ENCODE data around the gene UMODL1.

Gene UMODL1

GRCh38 chr21:42060166-42060565, 11.0 kb upstream of the UMODL1 start:
- no peak for TF ChIP-seq YY1 (IDR thresholded peaks at IDR 0.05; ENCODE audit: low read depth)
- TF ChIP-seq CREB1 (IDR thresholded peaks at IDR 0.05; ENCODE audit: low read depth) = no peak
- TF ChIP-seq, protein P1, sequence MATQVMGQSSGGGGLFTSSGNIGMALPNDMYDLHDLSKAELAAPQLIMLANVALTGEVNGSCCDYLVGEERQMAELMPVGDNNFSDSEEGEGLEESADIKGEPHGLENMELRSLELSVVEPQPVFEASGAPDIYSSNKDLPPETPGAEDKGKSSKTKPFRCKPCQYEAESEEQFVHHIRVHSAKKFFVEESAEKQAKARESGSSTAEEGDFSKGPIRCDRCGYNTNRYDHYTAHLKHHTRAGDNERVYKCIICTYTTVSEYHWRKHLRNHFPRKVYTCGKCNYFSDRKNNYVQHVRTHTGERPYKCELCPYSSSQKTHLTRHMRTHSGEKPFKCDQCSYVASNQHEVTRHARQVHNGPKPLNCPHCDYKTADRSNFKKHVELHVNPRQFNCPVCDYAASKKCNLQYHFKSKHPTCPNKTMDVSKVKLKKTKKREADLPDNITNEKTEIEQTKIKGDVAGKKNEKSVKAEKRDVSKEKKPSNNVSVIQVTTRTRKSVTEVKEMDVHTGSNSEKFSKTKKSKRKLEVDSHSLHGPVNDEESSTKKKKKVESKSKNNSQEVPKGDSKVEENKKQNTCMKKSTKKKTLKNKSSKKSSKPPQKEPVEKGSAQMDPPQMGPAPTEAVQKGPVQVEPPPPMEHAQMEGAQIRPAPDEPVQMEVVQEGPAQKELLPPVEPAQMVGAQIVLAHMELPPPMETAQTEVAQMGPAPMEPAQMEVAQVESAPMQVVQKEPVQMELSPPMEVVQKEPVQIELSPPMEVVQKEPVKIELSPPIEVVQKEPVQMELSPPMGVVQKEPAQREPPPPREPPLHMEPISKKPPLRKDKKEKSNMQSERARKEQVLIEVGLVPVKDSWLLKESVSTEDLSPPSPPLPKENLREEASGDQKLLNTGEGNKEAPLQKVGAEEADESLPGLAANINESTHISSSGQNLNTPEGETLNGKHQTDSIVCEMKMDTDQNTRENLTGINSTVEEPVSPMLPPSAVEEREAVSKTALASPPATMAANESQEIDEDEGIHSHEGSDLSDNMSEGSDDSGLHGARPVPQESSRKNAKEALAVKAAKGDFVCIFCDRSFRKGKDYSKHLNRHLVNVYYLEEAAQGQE (IDR thresholded peaks at IDR 0.05; ENCODE audit: low read depth) = no peak
- TF ChIP-seq USF1 (IDR thresholded peaks at IDR 0.05) = no peak
- TF ChIP-seq RAD21 (IDR thresholded peaks at IDR 0.05; ENCODE audit: low read depth) = no peak
- no peak for TF ChIP-seq ZBTB7A (IDR thresholded peaks at IDR 0.05; ENCODE audit: low read depth)
- TF ChIP-seq EP300 (IDR thresholded peaks at IDR 0.05; ENCODE audit: borderline replicate concordance) = no peak
- TF ChIP-seq MAX (IDR thresholded peaks at IDR 0.05) = no peak
- TF ChIP-seq CEBPB (IDR thresholded peaks at IDR 0.05) = no peak
- TF ChIP-seq EGR1 (IDR thresholded peaks at IDR 0.05) = no peak
- TF ChIP-seq TCF12 (IDR thresholded peaks at IDR 0.05; ENCODE audit: low read depth) = no peak
- no peak for TF ChIP-seq TAF1 (IDR thresholded peaks at IDR 0.05; ENCODE audit: low read depth)
- no peak for TF ChIP-seq NFIC (IDR thresholded peaks at IDR 0.05)
- no peak for TF ChIP-seq TEAD4 (IDR thresholded peaks at IDR 0.05)
- no peak for TF ChIP-seq FOXM1 (IDR thresholded peaks at IDR 0.05; ENCODE audit: borderline replicate concordance, low read depth)

DNA sequence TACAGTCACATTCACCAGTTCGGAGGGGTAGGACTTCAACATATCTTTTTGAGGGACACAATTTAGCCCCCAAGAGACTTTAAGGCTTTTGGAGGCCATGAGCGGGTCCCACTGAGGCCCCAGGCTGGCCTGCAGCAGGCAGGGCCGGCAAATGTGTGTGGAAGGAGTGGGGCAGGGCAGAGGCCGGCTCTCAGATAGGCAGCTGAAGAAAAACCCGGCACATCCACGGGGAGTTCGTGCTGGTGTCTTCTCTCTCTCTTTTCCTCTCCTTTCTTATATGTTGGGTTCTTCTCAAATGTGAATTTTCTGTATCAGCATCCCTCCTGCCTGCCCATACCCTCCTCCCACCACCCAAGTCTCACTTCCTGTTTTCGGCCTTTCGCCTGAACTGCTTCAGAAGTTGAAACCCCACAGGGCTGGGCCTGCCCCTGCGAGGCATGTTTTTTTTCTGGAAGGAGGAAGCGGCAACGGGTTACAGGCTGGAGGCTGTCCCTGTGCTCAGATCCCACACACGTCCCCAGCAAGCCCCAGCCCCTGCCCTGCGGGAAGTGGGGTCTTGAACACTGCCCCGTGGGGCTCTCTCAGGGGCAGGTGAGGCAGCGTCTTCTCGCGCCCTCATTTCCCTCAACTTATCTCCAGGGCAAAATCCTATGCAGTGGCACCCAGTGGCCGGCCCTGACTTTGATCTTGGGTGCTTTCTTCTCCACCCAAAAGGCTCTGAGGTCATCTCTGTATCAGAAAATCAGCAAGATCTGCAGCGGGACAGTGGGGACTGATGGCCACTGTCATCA, 9.7 kb upstream of the UMODL1 start:
- TF ChIP-seq CEBPB (IDR thresholded peaks at IDR 0.05) = no peak
- no peak for TF ChIP-seq MAX (IDR thresholded peaks at IDR 0.05)
- TF ChIP-seq TCF12 (IDR thresholded peaks at IDR 0.05; ENCODE audit: low read depth) = no peak
- no peak for TF ChIP-seq RAD21 (IDR thresholded peaks at IDR 0.05; ENCODE audit: low read depth)
- TF ChIP-seq TAF1 (IDR thresholded peaks at IDR 0.05; ENCODE audit: low read depth) = no peak
- no peak for TF ChIP-seq YY1 (IDR thresholded peaks at IDR 0.05; ENCODE audit: low read depth)
- TF ChIP-seq, protein P1 (IDR thresholded peaks at IDR 0.05; ENCODE audit: low read depth) = no peak
- no peak for TF ChIP-seq EP300 (IDR thresholded peaks at IDR 0.05; ENCODE audit: borderline replicate concordance)
- TF ChIP-seq EGR1 (IDR thresholded peaks at IDR 0.05) = no peak
- no peak for TF ChIP-seq FOXM1 (IDR thresholded peaks at IDR 0.05; ENCODE audit: borderline replicate concordance, low read depth)
- no peak for TF ChIP-seq ZBTB7A (IDR thresholded peaks at IDR 0.05; ENCODE audit: low read depth)
- TF ChIP-seq TEAD4 (IDR thresholded peaks at IDR 0.05) = no peak
- no peak for TF ChIP-seq NFIC (IDR thresholded peaks at IDR 0.05)
- no peak for TF ChIP-seq CREB1 (IDR thresholded peaks at IDR 0.05; ENCODE audit: low read depth)
- TF ChIP-seq USF1 (IDR thresholded peaks at IDR 0.05) = no peak

GRCh38 chr21:42061986-42062235, 9.2 kb upstream of the UMODL1 start:
- no peak for TF ChIP-seq FOXM1 (IDR thresholded peaks at IDR 0.05; ENCODE audit: borderline replicate concordance, low read depth)

DNA sequence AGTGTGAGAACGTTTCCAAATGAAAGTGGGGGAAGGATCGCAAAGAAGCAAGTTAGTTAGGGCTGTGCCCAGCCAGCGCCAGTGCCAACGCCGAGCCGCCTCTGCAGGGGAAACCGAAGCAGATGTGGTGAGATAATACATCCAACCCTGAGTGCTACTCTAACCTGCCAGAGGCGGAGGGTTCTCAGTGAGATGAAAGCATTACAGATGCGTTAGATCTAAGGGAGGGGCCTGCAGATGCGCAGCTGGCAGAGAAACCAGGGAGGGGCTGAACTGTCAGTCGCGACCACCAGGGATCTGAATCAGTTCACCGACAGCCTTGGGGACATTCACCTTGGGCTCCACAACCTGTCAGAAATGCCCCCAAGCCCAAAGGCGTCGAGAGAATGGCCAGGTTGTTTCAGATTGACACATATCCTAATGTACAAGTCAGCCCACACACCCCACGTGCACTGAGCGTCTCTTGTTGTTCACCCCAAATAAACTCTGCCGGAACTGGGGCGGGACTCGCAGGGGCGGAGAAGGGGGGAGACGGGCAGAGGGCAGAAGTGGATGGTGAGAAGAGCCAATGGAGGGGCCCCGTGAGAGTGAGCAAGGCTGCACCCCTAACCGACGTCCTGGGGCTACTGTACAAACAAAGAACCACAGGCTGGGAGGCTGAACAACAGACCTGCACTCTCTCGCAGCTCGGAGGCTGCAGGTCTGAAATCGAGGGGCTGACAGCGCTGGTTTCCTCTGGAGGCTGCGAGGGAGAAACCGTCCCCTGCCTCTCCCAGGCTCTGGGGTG, 8.7 kb upstream of the UMODL1 start:
- no peak for TF ChIP-seq TAF1 (IDR thresholded peaks at IDR 0.05; ENCODE audit: low read depth)
- TF ChIP-seq EP300 (IDR thresholded peaks at IDR 0.05; ENCODE audit: borderline replicate concordance) = no peak
- no peak for TF ChIP-seq RAD21 (IDR thresholded peaks at IDR 0.05; ENCODE audit: low read depth)
- TF ChIP-seq MAX (IDR thresholded peaks at IDR 0.05) = no peak

- no peak for TF ChIP-seq CEBPB (IDR thresholded peaks at IDR 0.05)
- no peak for TF ChIP-seq TAF1 (IDR thresholded peaks at IDR 0.05; ENCODE audit: low read depth)
- no peak for TF ChIP-seq ZBTB7A (IDR thresholded peaks at IDR 0.05; ENCODE audit: low read depth)
- no peak for TF ChIP-seq EGR1 (IDR thresholded peaks at IDR 0.05)
- TF ChIP-seq CREB1 (IDR thresholded peaks at IDR 0.05; ENCODE audit: low read depth) = no peak
- no peak for TF ChIP-seq USF1 (IDR thresholded peaks at IDR 0.05)
- no peak for TF ChIP-seq FOXM1 (IDR thresholded peaks at IDR 0.05; ENCODE audit: borderline replicate concordance, low read depth)
- TF ChIP-seq TEAD4 (IDR thresholded peaks at IDR 0.05) = no peak
- TF ChIP-seq, protein P1 (IDR thresholded peaks at IDR 0.05; ENCODE audit: low read depth) = no peak
- TF ChIP-seq EP300 (IDR thresholded peaks at IDR 0.05; ENCODE audit: borderline replicate concordance) = no peak
- no peak for TF ChIP-seq NFIC (IDR thresholded peaks at IDR 0.05)
- TF ChIP-seq YY1 (IDR thresholded peaks at IDR 0.05; ENCODE audit: low read depth) = no peak
- TF ChIP-seq MAX (IDR thresholded peaks at IDR 0.05) = no peak
- no peak for TF ChIP-seq TCF12 (IDR thresholded peaks at IDR 0.05; ENCODE audit: low read depth)
Observed at GRCh38 chr21:42063191-42063570, 7.9 kb upstream of the UMODL1 start.
